H1 (cell line): ENCODE results near the gene OR8B8. TPM values are rescaled to one million over a fixed set of nuclear protein-coding genes. Genes with fewer than 3 reads are reported as not detected.

Source experiments
- ASH2L ChIP-seq: fragments of 200-600, 300-600 bp; sonication (generic); IDR thresholded peaks from one replicate; pipeline ENCODE4 v1.7.1; 2017; ENCODE audit warnings: low read length
- CHD2 ChIP-seq: IDR thresholded peaks from 2 replicates; pipeline ENCODE4 v1.6.1; 2012; ENCODE audit warnings: low read length, improper control_type of control experiment
- HDAC6 ChIP-seq: IDR thresholded peaks from one replicate; pipeline ENCODE4 v1.7.1; 2012; ENCODE audit warnings: low read depth, mild to moderate bottlenecking, inconsistent platforms, low read length, moderate library complexity
- JUN ChIP-seq: IDR thresholded peaks from 2 replicates; pipeline ENCODE4 v1.6.1; 2011; ENCODE audit warnings: low read depth, mild to moderate bottlenecking, improper control_type of control experiment, low read length
- KDM1A ChIP-seq: fragments of 200-600, 300-600 bp; sonication (generic); IDR thresholded peaks from 2 replicates; pipeline ENCODE4 v1.7.1; 2016; ENCODE audit warnings: mild to moderate bottlenecking, low read length, borderline replicate concordance
- NRF1 ChIP-seq: IDR thresholded peaks from 2 replicates; pipeline ENCODE4 v1.6.1; 2011; ENCODE audit warnings: mild to moderate bottlenecking, low read depth, low read length, improper control_type of control experiment
- RFX5 ChIP-seq: IDR thresholded peaks from 2 replicates; pipeline ENCODE4 v1.6.1; 2011; ENCODE audit warnings: low read depth, low read length, improper control_type of control experiment, borderline replicate concordance
- SP1 ChIP-seq: IDR thresholded peaks from 2 replicates; pipeline ENCODE4 v1.6.1; 2011; ENCODE audit warnings: low read depth, low read length
- polyA plus RNA-seq, 7 experiments: library from polyadenylated mRNA; depleted of rRNA in 3 of 7; stranded (reverse) in 5 of 7; unstranded in 2 of 7; fragments of >200 nt in 5 of 7; fragments of 200-250 nt in 2 of 7; gene quantifications; 1 replicate in 5 of 7; 2 replicates in 1 of 7; 4 replicates in 1 of 7; pipeline versions ENCODE4 v1.2.1 to v1.2.3, GENCODE V29; 2011 to 2013; ENCODE audit warnings: missing spikeins in 2 of 7, mixed read lengths in 2 of 7
- total RNA-seq: library from RNA; stranded (reverse); fragmentation: NEBNext Ultra II Directional; extraction: Animal tissue kit (Norgen Biotek cat#: 25700); gene quantifications from 2 replicates; pipeline ENCODE4 v1.2.1, GENCODE V29; 2021
- TF ChIP-seq, protein P1 (sequence below): fragments of 300-600 bp; sonication (generic); IDR thresholded peaks from 2 replicates; pipeline ENCODE4 v1.7.1; 2012; ENCODE audit warnings: low read length, moderate library complexity, mild to moderate bottlenecking, inconsistent platforms; ENCODE audit not compliant: insufficient replicate concordance

The OR8B8 gene
- total and polyA plus RNA-seq, 2 of the 8 experiments (the other 6 are each of a cell fraction or from before 2014, with no cell fraction given), result not detected

DNA sequence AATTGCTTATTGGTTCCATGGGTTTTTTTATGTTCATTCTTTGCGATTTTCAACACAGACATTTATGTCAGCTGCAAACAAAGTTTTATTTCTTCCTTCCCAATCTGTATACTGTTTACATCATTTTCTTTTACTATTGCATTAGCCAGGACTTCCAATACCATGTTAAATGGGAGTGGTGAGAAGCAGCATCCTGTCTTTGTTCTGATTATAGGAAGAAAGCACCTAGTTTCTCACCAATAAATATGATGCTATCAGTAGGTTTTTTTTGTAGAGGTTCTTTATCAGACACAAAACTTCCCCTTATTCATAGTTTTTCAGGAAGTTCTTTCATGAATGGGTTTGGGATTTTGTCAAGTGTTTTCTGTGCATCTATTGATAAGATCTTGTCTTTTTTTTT, 28.0 kb upstream of the OR8B8 start (continued):
- TF ChIP-seq, protein P1, sequence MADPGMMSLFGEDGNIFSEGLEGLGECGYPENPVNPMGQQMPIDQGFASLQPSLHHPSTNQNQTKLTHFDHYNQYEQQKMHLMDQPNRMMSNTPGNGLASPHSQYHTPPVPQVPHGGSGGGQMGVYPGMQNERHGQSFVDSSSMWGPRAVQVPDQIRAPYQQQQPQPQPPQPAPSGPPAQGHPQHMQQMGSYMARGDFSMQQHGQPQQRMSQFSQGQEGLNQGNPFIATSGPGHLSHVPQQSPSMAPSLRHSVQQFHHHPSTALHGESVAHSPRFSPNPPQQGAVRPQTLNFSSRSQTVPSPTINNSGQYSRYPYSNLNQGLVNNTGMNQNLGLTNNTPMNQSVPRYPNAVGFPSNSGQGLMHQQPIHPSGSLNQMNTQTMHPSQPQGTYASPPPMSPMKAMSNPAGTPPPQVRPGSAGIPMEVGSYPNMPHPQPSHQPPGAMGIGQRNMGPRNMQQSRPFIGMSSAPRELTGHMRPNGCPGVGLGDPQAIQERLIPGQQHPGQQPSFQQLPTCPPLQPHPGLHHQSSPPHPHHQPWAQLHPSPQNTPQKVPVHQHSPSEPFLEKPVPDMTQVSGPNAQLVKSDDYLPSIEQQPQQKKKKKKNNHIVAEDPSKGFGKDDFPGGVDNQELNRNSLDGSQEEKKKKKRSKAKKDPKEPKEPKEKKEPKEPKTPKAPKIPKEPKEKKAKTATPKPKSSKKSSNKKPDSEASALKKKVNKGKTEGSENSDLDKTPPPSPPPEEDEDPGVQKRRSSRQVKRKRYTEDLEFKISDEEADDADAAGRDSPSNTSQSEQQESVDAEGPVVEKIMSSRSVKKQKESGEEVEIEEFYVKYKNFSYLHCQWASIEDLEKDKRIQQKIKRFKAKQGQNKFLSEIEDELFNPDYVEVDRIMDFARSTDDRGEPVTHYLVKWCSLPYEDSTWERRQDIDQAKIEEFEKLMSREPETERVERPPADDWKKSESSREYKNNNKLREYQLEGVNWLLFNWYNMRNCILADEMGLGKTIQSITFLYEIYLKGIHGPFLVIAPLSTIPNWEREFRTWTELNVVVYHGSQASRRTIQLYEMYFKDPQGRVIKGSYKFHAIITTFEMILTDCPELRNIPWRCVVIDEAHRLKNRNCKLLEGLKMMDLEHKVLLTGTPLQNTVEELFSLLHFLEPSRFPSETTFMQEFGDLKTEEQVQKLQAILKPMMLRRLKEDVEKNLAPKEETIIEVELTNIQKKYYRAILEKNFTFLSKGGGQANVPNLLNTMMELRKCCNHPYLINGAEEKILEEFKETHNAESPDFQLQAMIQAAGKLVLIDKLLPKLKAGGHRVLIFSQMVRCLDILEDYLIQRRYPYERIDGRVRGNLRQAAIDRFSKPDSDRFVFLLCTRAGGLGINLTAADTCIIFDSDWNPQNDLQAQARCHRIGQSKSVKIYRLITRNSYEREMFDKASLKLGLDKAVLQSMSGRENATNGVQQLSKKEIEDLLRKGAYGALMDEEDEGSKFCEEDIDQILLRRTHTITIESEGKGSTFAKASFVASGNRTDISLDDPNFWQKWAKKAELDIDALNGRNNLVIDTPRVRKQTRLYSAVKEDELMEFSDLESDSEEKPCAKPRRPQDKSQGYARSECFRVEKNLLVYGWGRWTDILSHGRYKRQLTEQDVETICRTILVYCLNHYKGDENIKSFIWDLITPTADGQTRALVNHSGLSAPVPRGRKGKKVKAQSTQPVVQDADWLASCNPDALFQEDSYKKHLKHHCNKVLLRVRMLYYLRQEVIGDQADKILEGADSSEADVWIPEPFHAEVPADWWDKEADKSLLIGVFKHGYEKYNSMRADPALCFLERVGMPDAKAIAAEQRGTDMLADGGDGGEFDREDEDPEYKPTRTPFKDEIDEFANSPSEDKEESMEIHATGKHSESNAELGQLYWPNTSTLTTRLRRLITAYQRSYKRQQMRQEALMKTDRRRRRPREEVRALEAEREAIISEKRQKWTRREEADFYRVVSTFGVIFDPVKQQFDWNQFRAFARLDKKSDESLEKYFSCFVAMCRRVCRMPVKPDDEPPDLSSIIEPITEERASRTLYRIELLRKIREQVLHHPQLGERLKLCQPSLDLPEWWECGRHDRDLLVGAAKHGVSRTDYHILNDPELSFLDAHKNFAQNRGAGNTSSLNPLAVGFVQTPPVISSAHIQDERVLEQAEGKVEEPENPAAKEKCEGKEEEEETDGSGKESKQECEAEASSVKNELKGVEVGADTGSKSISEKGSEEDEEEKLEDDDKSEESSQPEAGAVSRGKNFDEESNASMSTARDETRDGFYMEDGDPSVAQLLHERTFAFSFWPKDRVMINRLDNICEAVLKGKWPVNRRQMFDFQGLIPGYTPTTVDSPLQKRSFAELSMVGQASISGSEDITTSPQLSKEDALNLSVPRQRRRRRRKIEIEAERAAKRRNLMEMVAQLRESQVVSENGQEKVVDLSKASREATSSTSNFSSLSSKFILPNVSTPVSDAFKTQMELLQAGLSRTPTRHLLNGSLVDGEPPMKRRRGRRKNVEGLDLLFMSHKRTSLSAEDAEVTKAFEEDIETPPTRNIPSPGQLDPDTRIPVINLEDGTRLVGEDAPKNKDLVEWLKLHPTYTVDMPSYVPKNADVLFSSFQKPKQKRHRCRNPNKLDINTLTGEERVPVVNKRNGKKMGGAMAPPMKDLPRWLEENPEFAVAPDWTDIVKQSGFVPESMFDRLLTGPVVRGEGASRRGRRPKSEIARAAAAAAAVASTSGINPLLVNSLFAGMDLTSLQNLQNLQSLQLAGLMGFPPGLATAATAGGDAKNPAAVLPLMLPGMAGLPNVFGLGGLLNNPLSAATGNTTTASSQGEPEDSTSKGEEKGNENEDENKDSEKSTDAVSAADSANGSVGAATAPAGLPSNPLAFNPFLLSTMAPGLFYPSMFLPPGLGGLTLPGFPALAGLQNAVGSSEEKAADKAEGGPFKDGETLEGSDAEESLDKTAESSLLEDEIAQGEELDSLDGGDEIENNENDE, result no peak
- no peak for TF ChIP-seq CHD2
- no peak for TF ChIP-seq NRF1
- TF ChIP-seq KDM1A, result no peak
- TF ChIP-seq HDAC6, result no peak
- TF ChIP-seq ASH2L, result no peak
- TF ChIP-seq JUN, result no peak
- no peak for TF ChIP-seq SP1
- TF ChIP-seq RFX5, result no peak
- TF ChIP-seq, all 59 proteins: peak for 0
